K562 (cell line): ENCODE data around the gene MTMR3.

Experiments
- CTCF ChIP-seq, 3 experiments: IDR thresholded peaks in 2 of 3; conservative IDR thresholded peaks in 1 of 3; 2 replicates each; pipeline ENCODE4 v1.5.1; 2011 to 2012; ENCODE audit warnings: low read length in 3 of 3, mild to moderate bottlenecking in 3 of 3, control low read depth in 2 of 3, improper control_type of control experiment in 1 of 3, inconsistent platforms in 1 of 3, low read depth in 1 of 3, mixed read lengths in 1 of 3, moderate library complexity in 1 of 3; ENCODE audit not compliant: insufficient read depth in 2 of 3
- POLR2AphosphoS5 ChIP-seq: IDR thresholded peaks from 2 replicates; pipeline ENCODE4 v1.6.1; 2011; ENCODE audit warnings: mild to moderate bottlenecking, low read depth, low read length, moderate library complexity; ENCODE audit not compliant: control insufficient read depth, insufficient read depth

GRCh38 chr22:29967461-29967860 is 84.5 kb downstream of the MTMR3 start:
- TF ChIP-seq CTCF (IDR thresholded peaks at IDR 0.05 in 2 of 3, conservative IDR thresholded peaks at IDR 0.05 in 1 of 3; ENCODE audit: insufficient read depth in 2 of 3, low read depth in 1 of 3, low read length in 3 of 3) (no peak), POLR2AphosphoS5 (no peak)
